Gastrocnemius medialis (tissue), 4 donors: ENCODE measurements around the gene WFDC10A.

Source experiments
- POLR2A ChIP-seq, 2 donors: fragments of 450-650 bp; IDR thresholded peaks; one replicate each; pipeline ENCODE4 v1.6.1; 2017; ENCODE audit warnings: antibody characterized with exemption in 2 of 2, mild to moderate bottlenecking in 2 of 2, moderate library complexity in 2 of 2
- TF ChIP-seq, protein P1 (sequence below), 5 experiments: fragments of 450-650 bp in 3 of 5; fragments of 200-600 bp in 2 of 5; sonication (generic) in 2 of 5; IDR thresholded peaks in 4 of 5; conservative IDR thresholded peaks in 1 of 5; 1 replicate in 4 of 5; 2 replicates in 1 of 5; pipeline ENCODE4 v1.5.1; 2016 to 2019; ENCODE audit warnings: antibody characterized with exemption in 5 of 5, mild to moderate bottlenecking in 3 of 5, moderate library complexity in 3 of 5

DNA sequence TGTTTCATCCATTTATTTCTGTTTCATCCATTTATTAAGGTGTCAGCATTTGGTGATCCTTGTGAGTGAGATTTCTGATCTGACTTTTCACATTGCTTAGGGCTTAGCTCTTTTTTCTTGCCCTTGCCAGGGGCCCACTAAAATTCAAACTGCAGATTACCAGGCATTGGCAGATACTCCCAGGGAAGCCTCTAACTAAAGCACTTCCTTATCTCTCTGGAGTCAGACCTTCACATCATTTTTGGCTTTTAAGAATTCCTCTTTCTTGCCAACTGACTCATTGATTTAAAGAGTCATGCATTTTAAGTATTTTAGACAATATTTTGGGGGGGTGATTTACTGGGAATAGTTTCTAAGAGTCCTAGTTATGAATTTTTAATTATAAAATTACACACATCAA is 47.8 kb upstream of the WFDC10A start:
- TF ChIP-seq, protein P1, sequence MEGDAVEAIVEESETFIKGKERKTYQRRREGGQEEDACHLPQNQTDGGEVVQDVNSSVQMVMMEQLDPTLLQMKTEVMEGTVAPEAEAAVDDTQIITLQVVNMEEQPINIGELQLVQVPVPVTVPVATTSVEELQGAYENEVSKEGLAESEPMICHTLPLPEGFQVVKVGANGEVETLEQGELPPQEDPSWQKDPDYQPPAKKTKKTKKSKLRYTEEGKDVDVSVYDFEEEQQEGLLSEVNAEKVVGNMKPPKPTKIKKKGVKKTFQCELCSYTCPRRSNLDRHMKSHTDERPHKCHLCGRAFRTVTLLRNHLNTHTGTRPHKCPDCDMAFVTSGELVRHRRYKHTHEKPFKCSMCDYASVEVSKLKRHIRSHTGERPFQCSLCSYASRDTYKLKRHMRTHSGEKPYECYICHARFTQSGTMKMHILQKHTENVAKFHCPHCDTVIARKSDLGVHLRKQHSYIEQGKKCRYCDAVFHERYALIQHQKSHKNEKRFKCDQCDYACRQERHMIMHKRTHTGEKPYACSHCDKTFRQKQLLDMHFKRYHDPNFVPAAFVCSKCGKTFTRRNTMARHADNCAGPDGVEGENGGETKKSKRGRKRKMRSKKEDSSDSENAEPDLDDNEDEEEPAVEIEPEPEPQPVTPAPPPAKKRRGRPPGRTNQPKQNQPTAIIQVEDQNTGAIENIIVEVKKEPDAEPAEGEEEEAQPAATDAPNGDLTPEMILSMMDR (IDR thresholded peaks at IDR 0.05 in 4 of 5, conservative IDR thresholded peaks at IDR 0.05 in 1 of 5) = no peak
- TF ChIP-seq POLR2A (IDR thresholded peaks at IDR 0.05) = no peak
